ENCODE measurements around the gene PIP5K1C.

- peak; percentile 80 for TF ChIP-seq CTCF (IDR thresholded peaks at IDR 0.05; ENCODE audit: borderline replicate concordance, extremely low read depth, low read length, poor library complexity, severe bottlenecking)
- TF ChIP-seq EZH2 (IDR thresholded peaks at IDR 0.05; ENCODE audit: borderline replicate concordance, low read depth, low read length, severe bottlenecking) = no peak
Measured at GRCh38 chr19:3618144-3618810, 82.0 kb downstream of the PIP5K1C start.
